Thoracic aorta (tissue), 2 donors: ENCODE measurements around the gene MEGF9. TPM values are rescaled to one million over a fixed set of nuclear protein-coding genes. Genes with fewer than 3 reads are reported as not detected.

Experiments
- ATAC-seq: fragments of 150-250 bp; one replicate; pipeline ENCODE4 v1.8.0; 2017; ENCODE audit warnings: low read depth; ENCODE audit not compliant: insufficient number of reproducible peaks, low FRiP score
- DNase-seq: peaks from one replicate; pipeline ENCODE4 v3.0.0-alpha.2; 2020; ENCODE audit warnings: low spot score
- H3K27ac ChIP-seq, 2 donors: fragments of 200-600 bp; sonication (generic); 1 replicate in 1 of 2; 2 replicates in 1 of 2; pipeline ENCODE4 v1.5.1; 2016; ENCODE audit warnings: mild to moderate bottlenecking in 2 of 2, moderate library complexity in 2 of 2
- H3K27me3 ChIP-seq: fragments of 200-600 bp; sonication (generic); replicated peaks from 2 replicates; pipeline ENCODE4 v1.6.0; 2016; ENCODE audit warnings: mild to moderate bottlenecking; ENCODE audit not compliant: insufficient read depth
- H3K36me3 ChIP-seq: fragments of 200-600 bp; sonication (generic); one replicate; pipeline ENCODE4 v1.5.1; 2016
- H3K4me1 ChIP-seq, 2 donors: fragments of 200-600 bp; sonication (generic); 1 replicate in 1 of 2; 2 replicates in 1 of 2; pipeline versions ENCODE4 v1.5.1 to v1.6.0; 2016; ENCODE audit warnings: low read depth in 2 of 2, mild to moderate bottlenecking in 1 of 2; ENCODE audit not compliant: control insufficient read depth in 1 of 2
- H3K4me3 ChIP-seq: fragments of 200-600 bp; sonication (generic); 2 replicates; pipeline ENCODE4 v1.5.1; 2016; ENCODE audit warnings: mild to moderate bottlenecking
- H3K9me3 ChIP-seq: fragments of 200-600 bp; sonication (generic); 2 replicates; pipeline ENCODE4 v1.5.1; 2016
- CTCF ChIP-seq: fragments of 200-600 bp; sonication (generic); IDR thresholded peaks from one replicate; pipeline ENCODE4 v1.5.1; 2019; ENCODE audit warnings: antibody characterized with exemption
- total RNA-seq, 2 donors: library from RNA; depleted of rRNA; stranded (reverse); fragments of >200 nt; gene quantifications; one replicate each; pipeline versions ENCODE4 v1.1.0 to v1.2.3, GENCODE V29; 2016

Gene MEGF9
- total RNA-seq, 2 donors from 2014 or later = 19.2 to 27.3 TPM

DNA sequence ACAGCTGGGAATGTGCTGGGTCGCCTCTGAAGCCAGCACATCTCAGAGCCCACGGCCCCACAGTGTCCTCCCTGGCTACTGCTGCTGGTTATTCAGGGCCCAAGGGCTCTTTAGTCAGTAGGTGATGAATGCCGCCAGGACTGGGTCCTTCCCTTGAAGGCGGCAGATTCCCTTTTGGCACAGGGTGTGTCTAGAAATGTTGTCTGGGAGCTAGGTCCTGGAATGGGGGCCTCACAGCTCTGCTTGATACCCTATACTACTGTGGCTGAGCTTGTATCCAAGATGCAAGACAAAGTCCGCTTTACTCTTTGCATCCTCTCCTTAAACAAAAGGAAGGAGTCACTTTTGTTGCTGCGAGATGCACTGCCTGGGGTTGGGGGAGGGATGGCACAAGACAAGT, 33.1 kb downstream of the MEGF9 start:
- Histone ChIP-seq H3K9me3 (no peaks in the 10 kb centered on the region), H3K4me1 (peaks cover 6 to 16% of the 10 kb centered on the region in 2 donors), H3K4me3 (no peak overlapping the region), H3K27ac (no peak overlapping the region), H3K27me3 (no peaks in the 10 kb centered on the region), H3K36me3 (no peaks in the 10 kb centered on the region)
- TF ChIP-seq CTCF = no peak
- no peak for DNase-seq
- ATAC-seq = no peak

DNA sequence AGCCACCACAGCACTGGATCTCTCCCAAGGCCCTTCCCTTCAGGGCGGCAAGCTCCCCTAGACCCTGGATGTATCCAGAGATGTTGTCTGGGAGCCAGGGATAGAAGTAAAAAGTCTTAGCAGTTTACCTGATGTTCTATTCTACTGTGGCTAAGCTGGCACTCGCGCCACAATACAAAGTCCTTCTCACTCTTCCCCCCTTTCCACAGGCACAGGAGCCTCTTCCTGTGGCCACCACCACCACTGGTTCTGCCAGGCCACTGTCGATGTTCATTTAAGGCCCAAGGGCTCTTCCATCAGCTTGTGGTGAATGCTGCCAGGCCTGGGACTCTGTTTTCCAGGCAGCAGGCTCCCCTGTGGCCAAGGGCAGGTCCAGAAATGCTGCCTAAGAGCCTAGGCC, 33.7 kb downstream of the MEGF9 start:
- H3K36me3 ChIP-seq = no peaks in the 10 kb centered on the region
- no peak for ATAC-seq
- H3K27me3 ChIP-seq = no peaks in the 10 kb centered on the region
- TF ChIP-seq CTCF = no peak
- H3K4me3 ChIP-seq = no peak overlapping the region
- H3K9me3 ChIP-seq = no peaks in the 10 kb centered on the region
- no peak for DNase-seq
- no peak overlapping the region for H3K27ac ChIP-seq
- peaks cover 6 to 16% of the 10 kb centered on the region in 2 donors for H3K4me1 ChIP-seq

- no peak for DNase-seq
- no peak for TF ChIP-seq CTCF
- Histone ChIP-seq H3K9me3 (no peaks in the 10 kb centered on the region), H3K27me3 (no peaks in the 10 kb centered on the region), H3K36me3 (no peaks in the 10 kb centered on the region), H3K4me3 (no peak overlapping the region), H3K4me1 (peaks cover 6 to 16% of the 10 kb centered on the region in 2 donors), H3K27ac (no peak overlapping the region)
- no peak for ATAC-seq
These were observed 34.1 kb downstream of the MEGF9 start for GRCh38 chr9:120680161-120680560.

DNA sequence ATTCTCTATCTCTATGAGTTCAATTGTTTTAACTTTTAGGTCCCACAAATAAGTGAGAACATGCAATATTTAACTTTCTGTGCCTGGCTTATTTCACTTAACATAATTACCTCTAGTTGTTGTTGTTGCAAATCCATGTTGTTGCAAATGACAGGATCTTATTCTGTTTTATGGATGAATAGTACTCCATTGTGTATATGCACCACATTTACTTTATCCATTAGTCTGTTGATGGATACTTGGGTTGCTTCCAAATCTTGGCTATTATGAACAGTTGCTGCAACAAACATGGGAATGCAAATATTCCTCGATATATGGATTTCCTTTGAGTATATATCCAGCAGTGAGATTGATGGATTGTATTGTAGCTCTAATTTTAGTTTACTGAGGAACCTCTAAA, 36.3 kb downstream of the MEGF9 start:
- Histone ChIP-seq H3K4me1 (no peaks in the 10 kb centered on the region), H3K9me3 (no peaks in the 10 kb centered on the region), H3K27ac (no peak overlapping the region), H3K4me3 (no peak overlapping the region), H3K27me3 (no peaks in the 10 kb centered on the region), H3K36me3 (no peaks in the 10 kb centered on the region)
- DNase-seq (no peak), ATAC-seq (no peak)
- TF ChIP-seq CTCF = no peak

GRCh38 chr9:120676767-120677402, 37.4 kb downstream of the MEGF9 start:
- H3K36me3 ChIP-seq = no peaks in the 10 kb centered on the region
- no peak for DNase-seq
- no peak for TF ChIP-seq CTCF
- ATAC-seq = no peak
- H3K4me1 ChIP-seq = no peaks in the 10 kb centered on the region
- H3K9me3 ChIP-seq = no peaks in the 10 kb centered on the region
- no peaks in the 10 kb centered on the region for H3K27me3 ChIP-seq
- H3K4me3 ChIP-seq = no peak overlapping the region
- no peak overlapping the region for H3K27ac ChIP-seq
